Neural progenitor cell (in vitro differentiated cells): ENCODE measurements around the gene ANKLE1. TPM values are rescaled to one million over a fixed set of nuclear protein-coding genes. Genes with fewer than 3 reads are reported as not detected.

ENCODE experiments used
- DNase-seq: peaks from one replicate; pipeline ENCODE4 v3.0.0-alpha.2; 2016; ENCODE audit warnings: low spot score
- H2AFZ ChIP-seq: fragments of 200-600 bp; sonication (generic); replicated peaks from 2 replicates; pipeline ENCODE4 v1.6.1; 2016; ENCODE audit warnings: antibody characterized with exemption
- H3F3A ChIP-seq: fragments of 200-600 bp; sonication (generic); 2 replicates; pipeline ENCODE4 v1.6.1; 2016; ENCODE audit warnings: antibody characterized with exemption, low read depth
- H3K27ac ChIP-seq: fragments of 200-600 bp; sonication (generic); 2 replicates; pipeline ENCODE4 v1.5.1; 2016; ENCODE audit warnings: mild to moderate bottlenecking
- H3K27me3 ChIP-seq: fragments of 200-600 bp; sonication (generic); 2 replicates; pipeline ENCODE4 v1.6.1; 2016; ENCODE audit warnings: mild to moderate bottlenecking, moderate library complexity
- H3K36me3 ChIP-seq: fragments of 200-600 bp; sonication (generic); 2 replicates; pipeline ENCODE4 v1.5.1; 2016
- H3K4me1 ChIP-seq: fragments of 200-600 bp; sonication (generic); 2 replicates; pipeline ENCODE4 v1.6.1; 2016; ENCODE audit warnings: mixed run types
- H3K4me2 ChIP-seq: fragments of 200-600 bp; sonication (generic); 2 replicates; pipeline ENCODE4 v1.6.1; 2016
- H3K4me3 ChIP-seq: fragments of 200-600 bp; sonication (generic); 2 replicates; pipeline ENCODE4 v1.5.1; 2016
- H3K79me2 ChIP-seq: fragments of 200-600 bp; sonication (generic); 2 replicates; pipeline ENCODE4 v1.6.1; 2016; ENCODE audit warnings: low read depth
- H3K9ac ChIP-seq: fragments of 200-600 bp; sonication (generic); 2 replicates; pipeline ENCODE4 v1.6.1; 2016
- H3K9me3 ChIP-seq: fragments of 200-600 bp; sonication (generic); 2 replicates; pipeline ENCODE4 v1.5.1; 2016; ENCODE audit warnings: low read depth
- H4K20me1 ChIP-seq: fragments of 200-600 bp; sonication (generic); 2 replicates; pipeline ENCODE4 v1.6.1; 2016; ENCODE audit warnings: low read depth
- H3K27ac Mint-ChIP-seq: 3 replicates; pipeline ENCODE4 v1.8.0; 2021; ENCODE audit warnings: mixed read lengths
- H3K27me3 Mint-ChIP-seq: 2 replicates; pipeline ENCODE4 v1.8.0; 2022; ENCODE audit warnings: low read depth, mild to moderate bottlenecking, inconsistent platforms, moderate library complexity, mixed read lengths; ENCODE audit not compliant: insufficient read depth
- H3K36me3 Mint-ChIP-seq: 3 replicates; pipeline ENCODE4 v1.8.0; 2021; ENCODE audit warnings: mixed read lengths
- H3K4me1 Mint-ChIP-seq: 3 replicates; pipeline ENCODE4 v1.8.0; 2021; ENCODE audit warnings: mixed read lengths
- H3K4me3 Mint-ChIP-seq: 3 replicates; pipeline ENCODE4 v1.8.0; 2021; ENCODE audit warnings: mild to moderate bottlenecking, moderate library complexity, mixed read lengths
- H3K9me3 Mint-ChIP-seq: 3 replicates; pipeline ENCODE4 v1.8.0; 2020; ENCODE audit warnings: mixed read lengths
- EZH2 ChIP-seq: fragments of 200-600 bp; sonication (generic); IDR thresholded peaks from 2 replicates; pipeline ENCODE4 v1.6.1; 2017; ENCODE audit warnings: antibody characterized with exemption, mild to moderate bottlenecking, moderate library complexity
- EZH2phosphoT487 ChIP-seq: fragments of 200-600 bp; sonication (generic); IDR thresholded peaks from 2 replicates; pipeline ENCODE4 v1.6.1; 2017; ENCODE audit warnings: antibody characterized with exemption
- total RNA-seq: library from RNA; depleted of rRNA; stranded (reverse); fragments of >200 nt; gene quantifications from 2 replicates; pipeline ENCODE4 v1.2.3, GENCODE V29; 2015; ENCODE audit warnings: low replicate concordance
- TF ChIP-seq, protein P1 (sequence below): fragments of 200-600 bp; sonication (generic); IDR thresholded peaks from 2 replicates; pipeline ENCODE4 v1.5.1; 2017; ENCODE audit warnings: antibody characterized with exemption, mild to moderate bottlenecking

Gene ANKLE1
- total RNA-seq, 1 donor from 2014 or later, result 2.3 TPM

DNA sequence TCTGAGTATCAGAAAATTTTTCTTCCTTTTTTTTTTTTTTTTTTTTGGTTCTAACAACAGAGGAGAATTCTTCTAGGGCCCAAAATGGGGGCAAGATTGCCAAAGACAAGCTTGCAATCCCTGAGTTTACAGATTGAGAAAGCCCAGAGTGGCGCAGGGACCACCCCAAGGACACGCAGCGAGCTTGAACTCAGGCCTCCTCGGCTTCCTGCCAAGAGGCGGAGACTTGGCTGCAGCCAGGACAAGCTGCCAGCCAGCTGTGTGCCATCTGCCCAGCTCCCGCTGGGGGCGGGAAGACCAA is 23.5 kb downstream of the ANKLE1 start:
- peaks cover 17% of the 10 kb centered on the region for H3K79me2 ChIP-seq
- H3K9me3 Mint-ChIP-seq, result no peaks in the 10 kb centered on the region
- TF ChIP-seq, protein P1, sequence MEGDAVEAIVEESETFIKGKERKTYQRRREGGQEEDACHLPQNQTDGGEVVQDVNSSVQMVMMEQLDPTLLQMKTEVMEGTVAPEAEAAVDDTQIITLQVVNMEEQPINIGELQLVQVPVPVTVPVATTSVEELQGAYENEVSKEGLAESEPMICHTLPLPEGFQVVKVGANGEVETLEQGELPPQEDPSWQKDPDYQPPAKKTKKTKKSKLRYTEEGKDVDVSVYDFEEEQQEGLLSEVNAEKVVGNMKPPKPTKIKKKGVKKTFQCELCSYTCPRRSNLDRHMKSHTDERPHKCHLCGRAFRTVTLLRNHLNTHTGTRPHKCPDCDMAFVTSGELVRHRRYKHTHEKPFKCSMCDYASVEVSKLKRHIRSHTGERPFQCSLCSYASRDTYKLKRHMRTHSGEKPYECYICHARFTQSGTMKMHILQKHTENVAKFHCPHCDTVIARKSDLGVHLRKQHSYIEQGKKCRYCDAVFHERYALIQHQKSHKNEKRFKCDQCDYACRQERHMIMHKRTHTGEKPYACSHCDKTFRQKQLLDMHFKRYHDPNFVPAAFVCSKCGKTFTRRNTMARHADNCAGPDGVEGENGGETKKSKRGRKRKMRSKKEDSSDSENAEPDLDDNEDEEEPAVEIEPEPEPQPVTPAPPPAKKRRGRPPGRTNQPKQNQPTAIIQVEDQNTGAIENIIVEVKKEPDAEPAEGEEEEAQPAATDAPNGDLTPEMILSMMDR, result no peak
- no peak for TF ChIP-seq EZH2phosphoT487
- TF ChIP-seq EZH2, result no peak
- H3K27me3 Mint-ChIP-seq, result peaks cover 7% of the 10 kb centered on the region
- no peaks in the 10 kb centered on the region for H3K9me3 ChIP-seq
- peak overlapping the region; percentile 91 for H3K4me3 Mint-ChIP-seq
- no peak overlapping the region for H3K27ac Mint-ChIP-seq
- peaks cover 8% of the 10 kb centered on the region for H3K4me1 ChIP-seq
- peaks cover 5% of the 10 kb centered on the region for H3K36me3 Mint-ChIP-seq
- no peak for DNase-seq
- H3K4me3 ChIP-seq, result peak overlapping the region; percentile 87
- no peaks in the 10 kb centered on the region for H3K27me3 ChIP-seq
- peaks cover 38% of the 10 kb centered on the region for H3K4me1 Mint-ChIP-seq
- H3F3A ChIP-seq, result peaks cover 49% of the 10 kb centered on the region
- H3K4me2 ChIP-seq, result peak overlapping the region; percentile 90
- no peaks in the 10 kb centered on the region for H3K36me3 ChIP-seq
- no peak overlapping the region for H3K27ac ChIP-seq
- H3K9ac ChIP-seq, result no peak overlapping the region
- H2AFZ ChIP-seq, result no peak overlapping the region
- peaks cover 7% of the 10 kb centered on the region for H4K20me1 ChIP-seq

DNA sequence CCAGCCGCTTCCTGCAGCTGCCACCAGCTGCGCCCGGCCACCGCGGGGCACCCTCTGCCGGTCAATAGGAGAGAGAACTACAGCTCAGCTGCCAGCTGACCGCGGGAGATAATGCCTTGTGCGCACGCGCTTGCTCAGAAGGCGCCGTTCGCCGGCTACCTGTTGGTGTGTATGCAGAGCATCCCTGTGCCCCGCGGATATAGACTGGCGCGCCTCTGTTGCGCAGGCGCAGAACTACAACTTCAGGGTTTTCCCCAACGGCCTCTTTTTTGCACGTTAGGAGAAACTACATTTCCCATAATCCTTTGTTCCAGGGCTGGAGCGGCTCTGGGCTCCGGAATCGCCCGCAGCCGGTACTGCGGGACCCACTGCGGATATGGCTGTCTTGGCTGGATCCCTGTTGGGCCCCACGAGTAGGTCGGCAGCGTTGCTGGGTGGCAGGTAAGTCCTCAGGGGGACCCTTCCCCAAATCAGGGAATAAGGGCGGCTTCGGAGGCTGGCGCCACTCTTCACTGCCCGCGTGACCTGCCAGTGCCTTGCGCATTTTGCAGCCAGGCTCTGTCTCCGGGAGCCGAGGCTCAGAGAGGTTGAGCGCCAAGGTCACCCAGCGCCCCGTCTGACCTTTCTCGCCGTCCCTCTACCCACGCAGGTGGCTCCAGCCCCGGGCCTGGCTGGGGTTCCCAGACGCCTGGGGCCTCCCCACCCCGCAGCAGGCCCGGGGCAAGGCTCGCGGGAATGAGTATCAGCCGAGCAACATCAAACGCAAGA is 24.0 kb downstream of the ANKLE1 start, which contains the start of gene MRPL34:
Gene MRPL34 (plus strand): TSS at position 356 of the 768 bp plus-strand sequence. CDS start 21 bp downstream, at position 377.
- peak within 1 kb of the TSS; percentile 77 for H2AFZ ChIP-seq
- H3K27me3 Mint-ChIP-seq, result peaks cover 7% of the 10 kb centered on the region
- no peaks in the 10 kb centered on the region for H3K9me3 Mint-ChIP-seq
- no peak within 1 kb of the TSS for H3K27ac ChIP-seq
- H3K9ac ChIP-seq, result peak within 1 kb of the TSS; percentile 8
- peaks cover 42% of the 10 kb centered on the region for H3K4me1 Mint-ChIP-seq
- H3K9me3 ChIP-seq, result no peaks in the 10 kb centered on the region
- H3K4me1 ChIP-seq, result peaks cover 13% of the 10 kb centered on the region
- TF ChIP-seq EZH2phosphoT487 (no peak), EZH2 (no peak)
- TF ChIP-seq, protein P1, result peak; percentile 76
- peak within 1 kb of the TSS; percentile 87 for H3K4me3 ChIP-seq
- H3K4me3 Mint-ChIP-seq, result peak within 1 kb of the TSS; percentile 91
- H3K79me2 ChIP-seq, result peaks cover 22% of the 10 kb centered on the region
- peak; percentile 100 for DNase-seq
- H4K20me1 ChIP-seq, result peaks cover 12% of the 10 kb centered on the region
- H3K4me2 ChIP-seq, result peak within 1 kb of the TSS; percentile 90
- no peaks in the 10 kb centered on the region for H3K36me3 ChIP-seq
- H3K27me3 ChIP-seq, result no peaks in the 10 kb centered on the region
- H3K27ac Mint-ChIP-seq, result no peak within 1 kb of the TSS
- H3K36me3 Mint-ChIP-seq, result peaks cover 3% of the 10 kb centered on the region
- peaks cover 50% of the 10 kb centered on the region for H3F3A ChIP-seq

DNA sequence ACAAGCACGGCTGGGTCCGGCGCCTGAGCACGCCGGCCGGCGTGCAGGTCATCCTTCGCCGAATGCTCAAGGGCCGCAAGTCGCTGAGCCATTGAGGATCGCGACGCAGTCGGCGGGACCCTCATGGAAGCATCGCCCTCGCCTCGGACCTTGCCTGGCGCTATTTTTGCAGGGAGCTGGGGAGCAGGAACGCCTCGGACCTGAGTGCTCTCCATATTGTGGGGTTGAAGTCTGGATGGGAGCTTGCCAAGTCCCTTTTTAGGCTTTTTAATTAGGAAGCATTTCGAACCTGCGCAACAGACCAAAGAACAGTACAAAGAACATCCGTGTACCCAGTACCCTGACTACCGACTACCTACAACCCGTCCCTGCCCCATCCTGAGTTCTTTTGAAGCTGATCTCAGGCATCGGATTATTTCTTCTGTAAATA is 24.6 kb downstream of the ANKLE1 start:
- Histone ChIP-seq H3K9me3 (no peaks in the 10 kb centered on the region), H3K9ac (peak overlapping the region; percentile 8), H3K27ac (no peak overlapping the region), H3K36me3 (no peaks in the 10 kb centered on the region), H2AFZ (no peak overlapping the region), H3K4me1 (peaks cover 13% of the 10 kb centered on the region), H3K27me3 (no peaks in the 10 kb centered on the region), H3F3A (peaks cover 50% of the 10 kb centered on the region), H3K4me2 (peak overlapping the region; percentile 90), H4K20me1 (peaks cover 17% of the 10 kb centered on the region), H3K79me2 (peaks cover 28% of the 10 kb centered on the region), H3K4me3 (peak overlapping the region; percentile 87)
- Mint-ChIP-seq H3K4me3 (peak overlapping the region; percentile 91), H3K4me1 (peaks cover 44% of the 10 kb centered on the region), H3K27ac (no peak overlapping the region), H3K9me3 (no peaks in the 10 kb centered on the region), H3K27me3 (peaks cover 7% of the 10 kb centered on the region), H3K36me3 (peaks cover 3% of the 10 kb centered on the region)
- TF ChIP-seq EZH2 (no peak), EZH2phosphoT487 (no peak)
- TF ChIP-seq, protein P1, result no peak
- peak; percentile 77 for DNase-seq
